Caco-2 (cell line): Measurements from ENCODE around the gene ZNF90. TPM values are rescaled to one million over a fixed set of nuclear protein-coding genes. Genes with fewer than 3 reads are reported as not detected.
"Not testable (repeated sequence)": the region's sequence is repeated elsewhere in the genome, so short reads cannot be mapped to it uniquely, and the experiment has no call there.

Source experiments
- BruUV-seq: library from RNA; stranded (reverse); fragments of 400-500 nt; replicated peaks from 2 replicates; lab custom pipeline; 2021; lab: Mats Ljungman, UMichigan
- CTCF ChIA-PET: fragments of 300-600 bp; sonication (Branson Sonifier 250); formaldehyde crosslinking; loops from one replicate; lab custom pipeline; 2022; ENCODE audit warnings: antibody characterized with exemption; lab: Charles Lee
- POLR2A ChIA-PET: fragments of 300-600 bp; sonication (Branson Sonifier 250); formaldehyde crosslinking; loops from one replicate; lab custom pipeline; 2022; ENCODE audit warnings: antibody characterized with exemption; lab: Charles Lee
- DNase-seq, 2 experiments: peaks; one replicate each; pipeline versions ENCODE4 v3.0.0 to v3.0.0-alpha.2; 2020 to 2022
- H3K27me3 ChIP-seq: replicated peaks from 2 replicates; pipeline ENCODE4 v1.6.0; 2011; ENCODE audit warnings: low read length; ENCODE audit not compliant: control insufficient read depth, insufficient read depth
- H3K36me3 ChIP-seq: 2 replicates; pipeline ENCODE4 v1.5.1; 2011; ENCODE audit warnings: low read length; ENCODE audit not compliant: control insufficient read depth, insufficient read depth
- H3K4me1 ChIP-seq: fragments of 250-450 bp; sonication (Bioruptor Pico); 2 replicates; pipeline ENCODE4 v1.5.1; 2020; ENCODE audit warnings: mild to moderate bottlenecking
- H3K4me3 ChIP-seq: 2 replicates; pipeline ENCODE4 v1.5.1; 2011; ENCODE audit warnings: low read depth, mild to moderate bottlenecking, control low read depth, low read length
- H3K9me3 ChIP-seq: fragments of 250-450 bp; sonication (Bioruptor Pico); 2 replicates; pipeline ENCODE4 v1.5.1; 2020; ENCODE audit warnings: mild to moderate bottlenecking, moderate library complexity
- H3K27ac Mint-ChIP-seq: one replicate; pipeline ENCODE4 v1.8.0; 2022; ENCODE audit warnings: mixed read lengths; ENCODE audit not compliant: unreplicated experiment
- H3K27me3 Mint-ChIP-seq: one replicate; pipeline ENCODE4 v1.8.0; 2022; ENCODE audit warnings: mixed read lengths; ENCODE audit not compliant: insufficient read depth, unreplicated experiment
- H3K36me3 Mint-ChIP-seq: one replicate; pipeline ENCODE4 v1.8.0; 2022; ENCODE audit warnings: mild to moderate bottlenecking, mixed read lengths; ENCODE audit not compliant: insufficient read depth, unreplicated experiment
- H3K4me1 Mint-ChIP-seq: one replicate; pipeline ENCODE4 v1.8.0; 2022; ENCODE audit warnings: low read depth, mixed read lengths; ENCODE audit not compliant: unreplicated experiment
- H3K4me3 Mint-ChIP-seq: one replicate; pipeline ENCODE4 v1.8.0; 2022; ENCODE audit warnings: mild to moderate bottlenecking, moderate library complexity, mixed read lengths; ENCODE audit not compliant: unreplicated experiment
- H3K9me3 Mint-ChIP-seq: one replicate; pipeline ENCODE4 v1.8.0; 2022; ENCODE audit warnings: mixed read lengths; ENCODE audit not compliant: unreplicated experiment
- CTCF ChIP-seq, 2 experiments: fragments of 200-600 bp in 1 of 2; IDR thresholded peaks; 1 replicate in 1 of 2; 2 replicates in 1 of 2; pipeline versions ENCODE4 v1.5.1 to v1.8.0; 2011 to 2022; ENCODE audit warnings: antibody characterized with exemption in 1 of 2, control low read depth in 1 of 2, inconsistent platforms in 1 of 2, low read depth in 1 of 2, low read length in 1 of 2, mild to moderate bottlenecking in 1 of 2, moderate library complexity in 1 of 2; ENCODE audit not compliant: insufficient read depth in 1 of 2, severe bottlenecking in 1 of 2, unreplicated experiment in 1 of 2
- intact Hi-C: fragments of 100-400 bp; cut with micrococcal nuclease; formaldehyde crosslinking; loops from one replicate; pipeline ENCODE4 v1.10.0; 2022; ENCODE audit not compliant: unreplicated experiment
- total RNA-seq: library from RNA; stranded (reverse); gene quantifications from 2 replicates; pipeline ENCODE4 v1.2.3, GENCODE V29; 2022

ZNF90 gene
- total RNA-seq, 1 experiment from 2014 or later: 7.1 TPM

GRCh38 chr19:20124879-20125278, 47.1 kb downstream of the ZNF90 start:
- BruUV-seq: no TSS peak
- H3K27me3 Mint-ChIP-seq: no peaks in the 10 kb centered on the region
- H3K36me3 Mint-ChIP-seq: peaks cover 6% of the 10 kb centered on the region
- Histone ChIP-seq H3K4me3 (no peak overlapping the region), H3K9me3 (peaks cover 7% of the 10 kb centered on the region), H3K4me1 (no peaks in the 10 kb centered on the region), H3K27me3 (no peaks in the 10 kb centered on the region), H3K36me3 (no peaks in the 10 kb centered on the region)
- H3K4me3 Mint-ChIP-seq: no peak overlapping the region
- DNase-seq: no peak
- H3K4me1 Mint-ChIP-seq: no peaks in the 10 kb centered on the region
- TF ChIP-seq CTCF (IDR thresholded peaks at IDR 0.05; ENCODE audit: insufficient read depth in 1 of 2, low read depth in 1 of 2, low read length in 1 of 2, severe bottlenecking in 1 of 2, unreplicated experiment in 1 of 2): no peak
- intact Hi-C loops: no loop called here
- ChIA-PET CTCF (no interaction called here), POLR2A (no interaction called here)
- no peak overlapping the region for H3K27ac Mint-ChIP-seq
- H3K9me3 Mint-ChIP-seq: peaks cover 18% of the 10 kb centered on the region

GRCh38 chr19:20132933-20133332, 55.1 kb downstream of the ZNF90 start:
- H3K36me3 ChIP-seq, BruUV-seq, intact Hi-C loops, POLR2A ChIA-PET, H3K27ac Mint-ChIP-seq, H3K4me3 Mint-ChIP-seq, H3K9me3 ChIP-seq, H3K4me1 ChIP-seq, CTCF ChIA-PET, H3K27me3 ChIP-seq, H3K4me1 Mint-ChIP-seq, H3K36me3 Mint-ChIP-seq, H3K27me3 Mint-ChIP-seq, H3K4me3 ChIP-seq, DNase-seq: not testable (repeated sequence)
- H3K9me3 Mint-ChIP-seq: peaks cover 16% of the 10 kb centered on the region

- H3K9me3 ChIP-seq, H3K27ac Mint-ChIP-seq, H3K36me3 ChIP-seq, DNase-seq, H3K4me3 ChIP-seq, intact Hi-C loops, H3K4me3 Mint-ChIP-seq, BruUV-seq, H3K27me3 ChIP-seq, H3K4me1 ChIP-seq, H3K4me1 Mint-ChIP-seq, CTCF ChIA-PET, H3K36me3 Mint-ChIP-seq, H3K27me3 Mint-ChIP-seq, POLR2A ChIA-PET: not testable (repeated sequence)
- H3K9me3 Mint-ChIP-seq: peaks cover 28% of the 10 kb centered on the region
These were observed 59.9 kb downstream of the ZNF90 start for GRCh38 chr19:20137714-20138113.

GRCh38 chr19:20151617-20152145, 73.9 kb downstream of the ZNF90 start:
- H3K4me3 ChIP-seq: no peak overlapping the region
- no peaks in the 10 kb centered on the region for H3K27me3 ChIP-seq
- POLR2A ChIA-PET: no interaction called here
- Mint-ChIP-seq H3K4me3 (no peak overlapping the region), H3K9me3 (peaks cover 15% of the 10 kb centered on the region), H3K27me3 (no peaks in the 10 kb centered on the region), H3K4me1 (no peaks in the 10 kb centered on the region), H3K36me3 (peaks cover 7% of the 10 kb centered on the region), H3K27ac (no peak overlapping the region)
- no peaks in the 10 kb centered on the region for H3K4me1 ChIP-seq
- BruUV-seq: no TSS peak
- no peak for TF ChIP-seq CTCF (IDR thresholded peaks at IDR 0.05; ENCODE audit: insufficient read depth in 1 of 2, low read depth in 1 of 2, low read length in 1 of 2, severe bottlenecking in 1 of 2, unreplicated experiment in 1 of 2)
- no peaks in the 10 kb centered on the region for H3K9me3 ChIP-seq
- intact Hi-C loops: no loop called here
- CTCF ChIA-PET: no interaction called here
- no peaks in the 10 kb centered on the region for H3K36me3 ChIP-seq
- DNase-seq: no peak

- POLR2A ChIA-PET, H3K4me3 ChIP-seq, H3K27me3 ChIP-seq, H3K36me3 ChIP-seq, DNase-seq, BruUV-seq, H3K27me3 Mint-ChIP-seq, H3K27ac Mint-ChIP-seq, intact Hi-C loops, H3K4me1 ChIP-seq, H3K4me3 Mint-ChIP-seq, H3K36me3 Mint-ChIP-seq, H3K9me3 ChIP-seq, CTCF ChIA-PET, H3K4me1 Mint-ChIP-seq: not testable (repeated sequence)
- peaks cover 15% of the 10 kb centered on the region for H3K9me3 Mint-ChIP-seq
These were observed 74.7 kb downstream of the ZNF90 start for GRCh38 chr19:20152506-20152905.
